ENCODE results near the gene IMP3.

IMP3 gene

DNA sequence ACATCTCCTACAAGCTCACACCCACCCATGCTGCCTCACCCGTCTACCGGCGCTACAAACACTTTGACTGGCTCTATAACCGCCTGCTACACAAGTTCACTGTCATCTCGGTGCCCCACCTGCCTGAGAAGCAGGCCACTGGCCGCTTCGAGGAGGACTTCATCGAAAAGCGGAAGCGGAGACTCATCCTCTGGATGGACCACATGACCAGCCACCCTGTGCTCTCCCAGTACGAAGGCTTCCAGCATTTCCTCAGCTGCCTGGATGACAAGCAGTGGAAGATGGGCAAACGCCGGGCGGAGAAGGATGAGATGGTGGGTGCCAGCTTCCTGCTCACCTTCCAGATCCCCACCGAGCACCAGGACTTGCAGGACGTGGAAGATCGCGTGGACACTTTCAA, 9.8 kb upstream of the IMP3 start:
- in situ Hi-C loops (cut with MboI; ENCODE audit: low pct_unique_long_range_greater_than_20kb, low sequenced_read_pairs, unreplicated experiment), result loop anchor here (25.0 kb wide), 1 partner anchor 288 kb away; the partner anchor contains the start of gene MAN2C1
- TF ChIP-seq, protein P1, sequence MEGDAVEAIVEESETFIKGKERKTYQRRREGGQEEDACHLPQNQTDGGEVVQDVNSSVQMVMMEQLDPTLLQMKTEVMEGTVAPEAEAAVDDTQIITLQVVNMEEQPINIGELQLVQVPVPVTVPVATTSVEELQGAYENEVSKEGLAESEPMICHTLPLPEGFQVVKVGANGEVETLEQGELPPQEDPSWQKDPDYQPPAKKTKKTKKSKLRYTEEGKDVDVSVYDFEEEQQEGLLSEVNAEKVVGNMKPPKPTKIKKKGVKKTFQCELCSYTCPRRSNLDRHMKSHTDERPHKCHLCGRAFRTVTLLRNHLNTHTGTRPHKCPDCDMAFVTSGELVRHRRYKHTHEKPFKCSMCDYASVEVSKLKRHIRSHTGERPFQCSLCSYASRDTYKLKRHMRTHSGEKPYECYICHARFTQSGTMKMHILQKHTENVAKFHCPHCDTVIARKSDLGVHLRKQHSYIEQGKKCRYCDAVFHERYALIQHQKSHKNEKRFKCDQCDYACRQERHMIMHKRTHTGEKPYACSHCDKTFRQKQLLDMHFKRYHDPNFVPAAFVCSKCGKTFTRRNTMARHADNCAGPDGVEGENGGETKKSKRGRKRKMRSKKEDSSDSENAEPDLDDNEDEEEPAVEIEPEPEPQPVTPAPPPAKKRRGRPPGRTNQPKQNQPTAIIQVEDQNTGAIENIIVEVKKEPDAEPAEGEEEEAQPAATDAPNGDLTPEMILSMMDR (IDR thresholded peaks at IDR 0.05; ENCODE audit: extremely low read depth, insufficient read depth, missing control alignments), result no peak
- DNase-seq (ENCODE audit: low spot score), result no peak

DNA sequence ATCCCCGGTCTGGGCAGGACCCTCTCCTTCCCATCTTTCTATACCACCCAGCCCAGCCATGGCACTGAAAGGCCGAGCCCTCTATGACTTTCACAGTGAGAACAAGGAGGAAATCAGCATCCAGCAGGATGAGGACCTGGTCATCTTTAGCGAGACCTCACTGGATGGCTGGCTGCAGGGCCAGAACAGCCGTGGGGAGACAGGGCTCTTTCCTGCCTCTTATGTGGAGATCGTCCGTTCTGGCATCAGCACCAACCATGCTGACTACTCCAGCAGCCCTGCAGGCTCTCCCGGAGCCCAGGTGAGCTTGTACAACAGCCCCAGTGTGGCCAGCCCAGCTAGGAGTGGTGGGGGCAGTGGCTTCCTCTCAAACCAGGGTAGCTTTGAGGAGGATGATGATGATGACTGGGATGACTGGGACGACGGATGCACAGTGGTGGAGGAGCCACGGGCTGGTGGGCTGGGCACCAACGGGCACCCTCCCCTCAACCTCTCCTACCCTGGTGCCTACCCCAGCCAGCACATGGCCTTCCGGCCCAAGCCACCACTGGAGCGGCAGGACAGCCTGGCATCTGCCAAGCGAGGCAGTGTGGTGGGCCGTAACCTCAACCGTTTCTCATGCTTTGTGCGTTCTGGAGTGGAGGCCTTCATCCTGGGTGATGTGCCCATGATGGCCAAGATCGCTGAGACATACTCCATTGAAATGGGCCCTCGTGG, 9.2 kb upstream of the IMP3 start:
- no peak for DNase-seq (ENCODE audit: low spot score)
- in situ Hi-C loops (cut with MboI; ENCODE audit: low pct_unique_long_range_greater_than_20kb, low sequenced_read_pairs, unreplicated experiment), result loop anchor here (25.0 kb wide), 1 partner anchor 287 kb away; the partner anchor contains the start of gene MAN2C1
- TF ChIP-seq, protein P1 (IDR thresholded peaks at IDR 0.05; ENCODE audit: extremely low read depth, insufficient read depth, missing control alignments), result no peak

DNA sequence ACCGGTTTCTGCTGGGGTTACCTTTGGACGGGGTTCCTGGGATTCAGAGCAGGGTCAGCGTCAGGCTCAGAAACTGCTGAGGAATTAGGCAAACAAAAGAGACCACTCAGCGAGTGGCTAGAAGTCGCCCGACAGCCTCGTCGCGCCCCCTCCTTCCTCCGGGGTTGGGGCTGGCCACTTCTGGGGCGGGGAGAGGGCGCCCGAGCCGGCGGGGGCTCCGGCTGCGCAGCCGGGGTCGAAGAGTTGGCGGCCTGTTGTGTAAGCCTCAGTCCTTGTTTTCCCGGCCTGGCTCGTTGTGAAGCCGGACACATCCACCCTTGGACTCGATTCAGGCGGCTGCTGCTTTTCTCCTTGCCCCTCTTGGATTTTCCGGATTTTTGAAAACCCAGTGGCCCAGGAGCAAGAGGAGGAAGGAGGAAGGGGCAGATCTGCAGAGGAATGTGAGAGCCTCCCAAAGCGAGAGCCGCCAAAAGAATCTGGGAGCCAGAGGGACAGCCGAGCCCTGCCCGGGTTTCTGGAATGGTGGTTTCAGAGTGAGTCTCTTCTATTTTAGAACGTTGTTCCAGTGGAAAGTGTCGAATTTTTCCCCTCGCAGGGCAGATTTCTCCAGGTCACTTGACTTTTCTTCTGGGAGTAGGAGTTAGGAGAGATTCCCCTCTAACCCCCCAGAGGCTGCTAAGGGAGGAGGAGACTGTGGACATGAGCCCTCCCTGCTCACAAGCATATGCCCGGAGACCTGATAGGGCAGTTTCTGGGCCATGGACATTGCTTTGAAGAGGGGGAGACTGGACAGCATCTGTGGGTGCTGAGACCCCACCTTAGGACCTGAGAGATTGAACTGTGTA, 8.4 kb upstream of the IMP3 start:
- TF ChIP-seq, protein P1 (IDR thresholded peaks at IDR 0.05; ENCODE audit: extremely low read depth, insufficient read depth, missing control alignments), result no peak
- in situ Hi-C loops (cut with MboI; ENCODE audit: low pct_unique_long_range_greater_than_20kb, low sequenced_read_pairs, unreplicated experiment), result loop anchor here (25.0 kb wide), 1 partner anchor 286 kb away; the partner anchor contains the start of gene MAN2C1
- no peak for DNase-seq (ENCODE audit: low spot score)

DNA sequence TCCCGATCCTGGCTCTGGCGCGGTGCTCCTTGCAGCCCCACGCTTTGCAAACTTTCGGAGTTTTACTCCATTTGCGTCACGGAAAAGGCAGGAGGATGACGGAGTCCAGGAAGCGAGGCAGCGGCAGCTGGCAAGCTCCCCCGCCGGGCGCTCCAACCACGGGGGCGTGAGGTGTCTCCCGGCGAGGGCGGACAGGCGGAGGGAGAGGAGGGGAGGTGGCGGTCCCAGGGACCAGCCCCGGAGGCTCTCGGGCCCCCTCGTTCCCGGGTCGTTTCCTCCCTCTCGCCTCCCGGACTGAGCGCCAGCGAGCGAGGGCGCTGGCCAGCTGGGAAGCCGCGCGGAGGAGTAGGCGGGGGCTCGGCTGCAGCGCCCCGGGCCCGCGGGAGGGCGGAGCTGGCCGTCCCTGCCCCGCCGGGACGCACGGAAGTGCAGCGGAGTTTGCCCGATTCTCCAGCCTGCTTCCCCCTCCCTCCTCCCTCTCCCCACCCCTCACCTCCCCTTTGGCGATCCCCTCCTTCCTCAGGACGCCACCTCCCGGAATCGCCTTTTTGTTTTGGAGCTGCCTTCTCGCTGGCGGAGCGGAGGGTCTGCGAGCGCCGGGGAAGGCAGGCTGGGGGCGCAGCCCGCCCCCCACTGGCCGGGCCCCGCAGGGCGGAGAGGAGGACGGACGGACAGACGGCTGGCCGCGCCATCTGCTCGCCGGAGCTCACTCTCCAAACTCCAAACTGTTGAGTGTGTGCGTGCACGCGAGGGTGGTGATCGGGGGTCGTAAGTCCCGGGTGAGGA, 7.5 kb upstream of the IMP3 start, which contains the start of gene SNX33:
Gene SNX33 (plus strand): TSS at position 543 of the 786 bp plus-strand sequence. CDS start 1,191 bp downstream, outside the sequence.
- in situ Hi-C loops (cut with MboI; ENCODE audit: low pct_unique_long_range_greater_than_20kb, low sequenced_read_pairs, unreplicated experiment), result loop anchor here (25.0 kb wide), 1 partner anchor 285 kb away; the partner anchor contains the start of gene MAN2C1
- TF ChIP-seq, protein P1 (IDR thresholded peaks at IDR 0.05; ENCODE audit: extremely low read depth, insufficient read depth, missing control alignments), result peak; percentile 52
- peak; percentile 82 for DNase-seq (ENCODE audit: low spot score)

DNA sequence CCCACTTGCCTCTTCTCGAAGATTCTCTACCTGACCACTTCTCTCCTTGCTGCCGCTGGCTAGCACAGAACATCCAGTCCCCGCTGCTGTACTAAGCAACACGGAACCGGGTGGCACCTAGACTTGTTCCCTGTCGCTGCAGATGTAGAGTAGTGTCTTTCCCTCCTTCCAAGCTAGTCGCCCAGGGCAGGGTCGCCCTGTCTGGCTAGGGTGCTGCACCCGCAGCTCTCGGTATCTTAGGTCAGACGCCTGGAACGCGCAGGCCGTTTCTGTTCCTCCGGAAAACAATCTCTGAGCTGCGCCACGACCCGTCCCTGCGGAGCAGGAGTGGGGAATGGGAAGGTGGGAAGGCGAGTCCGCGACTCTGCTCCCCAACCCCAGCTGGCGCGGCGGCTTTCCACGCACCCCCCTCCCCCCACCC, 6.9 kb upstream of the IMP3 start:
- TF ChIP-seq, protein P1 (IDR thresholded peaks at IDR 0.05; ENCODE audit: extremely low read depth, insufficient read depth, missing control alignments), result no peak
- DNase-seq (ENCODE audit: low spot score), result peak; percentile 56
- in situ Hi-C loops (cut with MboI; ENCODE audit: low pct_unique_long_range_greater_than_20kb, low sequenced_read_pairs, unreplicated experiment), result loop anchor here (25.0 kb wide), 1 partner anchor 285 kb away; the partner anchor contains the start of gene MAN2C1
